Neural crest cell (in vitro differentiated cells): ENCODE results near the gene BPIFA3. TPM values are rescaled to one million over a fixed set of nuclear protein-coding genes. Genes with fewer than 3 reads are reported as not detected.

Source experiments
- DNase-seq: peaks from one replicate; pipeline ENCODE4 v3.0.0; 2021; ENCODE audit warnings: low read depth, mixed read lengths, low spot score
- H3K27ac Mint-ChIP-seq: one replicate; pipeline ENCODE4 v1.8.0; 2021; ENCODE audit warnings: mild to moderate bottlenecking, mixed read lengths; ENCODE audit not compliant: unreplicated experiment
- H3K27me3 Mint-ChIP-seq: 2 replicates; pipeline ENCODE4 v1.8.0; 2021; ENCODE audit warnings: low read depth, mild to moderate bottlenecking, mixed read lengths
- H3K36me3 Mint-ChIP-seq: 2 replicates; pipeline ENCODE4 v1.8.0; 2021; ENCODE audit warnings: low read depth, mild to moderate bottlenecking, mixed read lengths
- H3K4me1 Mint-ChIP-seq: 2 replicates; pipeline ENCODE4 v1.8.0; 2021; ENCODE audit warnings: mixed read lengths
- H3K4me3 Mint-ChIP-seq: one replicate; pipeline ENCODE4 v1.8.0; 2021; ENCODE audit warnings: mild to moderate bottlenecking, mixed read lengths
- H3K9me3 Mint-ChIP-seq: 2 replicates; pipeline ENCODE4 v1.8.0; 2021; ENCODE audit warnings: mixed read lengths
- CTCF ChIP-seq: fragments of 200-600 bp; sonication (generic); conservative IDR thresholded peaks from 2 replicates; pipeline ENCODE4 v1.5.0; 2021; ENCODE audit warnings: antibody characterized with exemption, mild to moderate bottlenecking
- total RNA-seq: library from RNA; stranded (reverse); gene quantifications from 2 replicates; pipeline ENCODE4 v1.2.1, GENCODE V29; 2021

The BPIFA3 gene
- total RNA-seq, 1 donor from 2014 or later = not detected

GRCh38 chr20:33272155-33272873, 55.2 kb downstream of the BPIFA3 start:
- peaks cover 30% of the 10 kb centered on the region for H3K27me3 Mint-ChIP-seq
- no peaks in the 10 kb centered on the region for H3K4me1 Mint-ChIP-seq
- no peak for DNase-seq
- TF ChIP-seq CTCF = no peak
- no peak overlapping the region for H3K4me3 Mint-ChIP-seq
- no peaks in the 10 kb centered on the region for H3K9me3 Mint-ChIP-seq
- H3K27ac Mint-ChIP-seq = no peak overlapping the region
- no peaks in the 10 kb centered on the region for H3K36me3 Mint-ChIP-seq

- Mint-ChIP-seq H3K9me3 (no peaks in the 10 kb centered on the region), H3K4me3 (no peak overlapping the region), H3K27me3 (peaks cover 24% of the 10 kb centered on the region), H3K27ac (no peak overlapping the region), H3K4me1 (peaks cover 8% of the 10 kb centered on the region), H3K36me3 (no peaks in the 10 kb centered on the region)
- no peak for DNase-seq
- no peak for TF ChIP-seq CTCF
Measured at GRCh38 chr20:33273117-33273851, 56.1 kb downstream of the BPIFA3 start.

- no peak for DNase-seq
- no peak for TF ChIP-seq CTCF
- Mint-ChIP-seq H3K4me1 (peaks cover 8% of the 10 kb centered on the region), H3K36me3 (no peaks in the 10 kb centered on the region), H3K27me3 (peaks cover 14% of the 10 kb centered on the region), H3K9me3 (no peaks in the 10 kb centered on the region), H3K4me3 (no peak overlapping the region), H3K27ac (peak overlapping the region; percentile 3)
Measured at GRCh38 chr20:33275215-33275614, 58.1 kb downstream of the BPIFA3 start.

- no peak for DNase-seq
- no peak for TF ChIP-seq CTCF
- Mint-ChIP-seq H3K4me1 (peaks cover 8% of the 10 kb centered on the region), H3K27ac (no peak overlapping the region), H3K4me3 (no peak overlapping the region), H3K9me3 (no peaks in the 10 kb centered on the region), H3K36me3 (no peaks in the 10 kb centered on the region), H3K27me3 (peaks cover 14% of the 10 kb centered on the region)
Measured at GRCh38 chr20:33275871-33276270, 58.7 kb downstream of the BPIFA3 start.

GRCh38 chr20:33276303-33277113, 59.4 kb downstream of the BPIFA3 start:
- no peak for DNase-seq
- H3K27ac Mint-ChIP-seq = no peak overlapping the region

More at GRCh38 chr20:33276303-33277113, 59.4 kb downstream of the BPIFA3 start:
- Mint-ChIP-seq H3K36me3 (no peaks in the 10 kb centered on the region), H3K9me3 (no peaks in the 10 kb centered on the region), H3K4me1 (peaks cover 8% of the 10 kb centered on the region), H3K4me3 (no peak overlapping the region), H3K27me3 (peaks cover 14% of the 10 kb centered on the region)
- TF ChIP-seq CTCF = no peak
